ENCODE measurements around the gene SLC4A5. TPM values are rescaled to one million over a fixed set of nuclear protein-coding genes. Genes with fewer than 3 reads are reported as not detected.

Gene SLC4A5
- total RNA-seq, 2 donors from 2014 or later: 0.45 to 2.8 TPM

DNA sequence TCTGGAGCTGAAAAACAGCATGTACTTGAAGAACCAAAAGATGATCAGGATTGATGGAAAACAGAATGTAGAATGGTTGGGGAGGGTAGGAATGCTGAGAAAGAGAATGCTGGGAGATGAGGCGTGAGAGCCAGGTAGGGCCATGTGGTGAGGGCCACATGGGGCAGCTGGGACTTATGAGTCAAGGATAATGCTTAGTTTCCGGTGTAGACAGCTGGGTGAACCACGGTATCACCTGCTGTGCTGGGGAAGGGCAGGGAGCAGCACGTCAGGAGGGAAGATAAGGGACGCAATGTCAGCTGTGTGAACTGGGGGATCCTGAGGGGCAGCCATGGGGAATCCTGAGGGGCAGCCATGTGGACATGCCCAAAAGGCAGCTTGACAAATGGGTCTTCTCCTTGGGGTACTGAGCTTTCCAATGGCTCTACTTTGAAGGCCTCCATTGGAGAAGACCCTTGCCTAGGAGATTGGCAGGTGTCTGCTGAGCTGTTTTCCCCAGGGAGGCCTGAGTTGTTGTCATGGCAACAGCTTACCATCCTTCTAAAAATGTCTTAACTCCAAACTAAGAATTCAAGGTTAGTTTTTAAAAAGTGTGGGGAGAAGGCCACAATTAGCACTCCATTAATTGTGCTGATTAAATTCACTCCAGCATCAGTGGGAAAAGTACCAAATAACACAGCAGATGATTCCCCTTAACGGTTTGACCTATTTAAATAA, 93.7 kb downstream of the SLC4A5 start:
- intact Hi-C loops (cut with DNase I): loop anchor here (5.0 to 10.0 kb wide), 2 partner anchors 88 to 425 kb away; partner anchors contain the start of gene STAMBP
- Histone ChIP-seq H3K9me3 (no peaks in the 10 kb centered on the region), H3K4me3 (no peak overlapping the region), H3K27me3 (no peaks in the 10 kb centered on the region), H3K4me1 (no peaks in the 10 kb centered on the region), H3K9ac (ENCODE audit: low read depth in 2 of 2, low read length in 2 of 2) (no peak overlapping the region), H3K27ac (no peak overlapping the region), H3K36me3 (no peaks in the 10 kb centered on the region)
- no peak for DNase-seq
- TF ChIP-seq, protein P1, sequence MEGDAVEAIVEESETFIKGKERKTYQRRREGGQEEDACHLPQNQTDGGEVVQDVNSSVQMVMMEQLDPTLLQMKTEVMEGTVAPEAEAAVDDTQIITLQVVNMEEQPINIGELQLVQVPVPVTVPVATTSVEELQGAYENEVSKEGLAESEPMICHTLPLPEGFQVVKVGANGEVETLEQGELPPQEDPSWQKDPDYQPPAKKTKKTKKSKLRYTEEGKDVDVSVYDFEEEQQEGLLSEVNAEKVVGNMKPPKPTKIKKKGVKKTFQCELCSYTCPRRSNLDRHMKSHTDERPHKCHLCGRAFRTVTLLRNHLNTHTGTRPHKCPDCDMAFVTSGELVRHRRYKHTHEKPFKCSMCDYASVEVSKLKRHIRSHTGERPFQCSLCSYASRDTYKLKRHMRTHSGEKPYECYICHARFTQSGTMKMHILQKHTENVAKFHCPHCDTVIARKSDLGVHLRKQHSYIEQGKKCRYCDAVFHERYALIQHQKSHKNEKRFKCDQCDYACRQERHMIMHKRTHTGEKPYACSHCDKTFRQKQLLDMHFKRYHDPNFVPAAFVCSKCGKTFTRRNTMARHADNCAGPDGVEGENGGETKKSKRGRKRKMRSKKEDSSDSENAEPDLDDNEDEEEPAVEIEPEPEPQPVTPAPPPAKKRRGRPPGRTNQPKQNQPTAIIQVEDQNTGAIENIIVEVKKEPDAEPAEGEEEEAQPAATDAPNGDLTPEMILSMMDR (IDR thresholded peaks at IDR 0.05): no peak

DNA sequence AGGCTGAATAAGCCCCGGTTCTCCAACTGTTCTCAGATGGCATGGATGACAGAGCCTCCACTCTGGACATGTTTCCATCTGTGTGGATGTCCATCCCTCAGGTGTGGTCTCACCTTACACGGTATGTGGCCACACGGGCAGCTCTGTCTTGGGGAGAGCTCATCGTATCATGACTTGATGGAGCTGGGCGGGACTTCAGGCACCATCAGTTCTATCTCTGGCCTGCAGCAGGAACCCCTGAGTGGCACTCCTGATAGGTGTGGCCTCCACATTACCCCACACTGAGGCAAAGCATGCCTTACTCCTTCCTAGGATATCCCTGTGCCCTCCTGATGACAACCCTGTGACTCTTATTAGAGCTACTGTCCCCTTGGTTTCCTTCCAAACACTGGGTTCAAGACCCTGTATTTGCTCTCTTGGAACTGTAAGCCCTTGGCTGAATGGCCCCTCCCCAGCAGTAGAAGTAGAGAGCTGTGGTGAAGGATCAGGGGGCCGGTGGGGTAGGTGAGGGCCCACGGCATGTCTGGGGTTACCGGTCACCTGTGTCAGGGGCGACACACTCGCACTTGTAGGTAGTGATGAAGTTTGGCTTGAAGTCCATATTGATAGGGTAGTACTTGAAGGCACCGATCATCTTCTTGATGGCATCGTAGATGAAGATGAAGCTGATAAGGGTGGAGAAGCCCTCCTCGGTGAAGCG, 96.6 kb downstream of the SLC4A5 start:
- TF ChIP-seq, protein P1 (IDR thresholded peaks at IDR 0.05): no peak
- no peaks in the 10 kb centered on the region for H3K36me3 ChIP-seq
- H3K4me1 ChIP-seq: no peaks in the 10 kb centered on the region
- no peak overlapping the region for H3K27ac ChIP-seq
- H3K9ac ChIP-seq (ENCODE audit: low read depth in 2 of 2, low read length in 2 of 2): no peak overlapping the region
- H3K27me3 ChIP-seq: no peaks in the 10 kb centered on the region
- H3K9me3 ChIP-seq: no peaks in the 10 kb centered on the region
- H3K4me3 ChIP-seq: no peak overlapping the region
- intact Hi-C loops (cut with DNase I): no loop called here
- DNase-seq: no peak

DNA sequence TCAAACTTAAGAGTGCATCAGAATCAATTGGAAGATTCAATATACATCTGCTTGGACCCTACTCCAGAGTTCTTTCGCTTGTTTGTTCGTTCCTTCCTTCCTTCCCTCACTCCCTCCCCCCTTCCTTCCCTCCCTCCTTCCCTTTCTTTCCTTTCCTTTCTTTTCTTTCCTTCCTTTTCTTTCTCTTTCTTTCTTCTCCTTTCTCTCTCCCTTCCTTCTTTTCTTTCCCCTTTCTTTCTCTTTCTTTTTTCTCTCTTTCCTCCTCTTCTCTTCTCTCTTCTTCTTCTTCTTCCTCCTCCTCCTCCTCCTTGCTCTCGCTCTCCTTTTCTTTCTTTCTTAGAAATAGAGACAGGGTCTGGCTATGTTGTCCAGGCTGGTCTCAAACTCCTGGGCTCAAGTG, 98.9 kb downstream of the SLC4A5 start:
- TF ChIP-seq, protein P1 (IDR thresholded peaks at IDR 0.05): no peak
- Histone ChIP-seq H3K9ac (ENCODE audit: low read depth in 2 of 2, low read length in 2 of 2) (no peak overlapping the region), H3K36me3 (no peaks in the 10 kb centered on the region), H3K9me3 (no peaks in the 10 kb centered on the region), H3K27me3 (no peaks in the 10 kb centered on the region), H3K27ac (no peak overlapping the region), H3K4me3 (no peak overlapping the region), H3K4me1 (no peaks in the 10 kb centered on the region)
- no peak for DNase-seq
- intact Hi-C loops (cut with DNase I): no loop called here

DNA sequence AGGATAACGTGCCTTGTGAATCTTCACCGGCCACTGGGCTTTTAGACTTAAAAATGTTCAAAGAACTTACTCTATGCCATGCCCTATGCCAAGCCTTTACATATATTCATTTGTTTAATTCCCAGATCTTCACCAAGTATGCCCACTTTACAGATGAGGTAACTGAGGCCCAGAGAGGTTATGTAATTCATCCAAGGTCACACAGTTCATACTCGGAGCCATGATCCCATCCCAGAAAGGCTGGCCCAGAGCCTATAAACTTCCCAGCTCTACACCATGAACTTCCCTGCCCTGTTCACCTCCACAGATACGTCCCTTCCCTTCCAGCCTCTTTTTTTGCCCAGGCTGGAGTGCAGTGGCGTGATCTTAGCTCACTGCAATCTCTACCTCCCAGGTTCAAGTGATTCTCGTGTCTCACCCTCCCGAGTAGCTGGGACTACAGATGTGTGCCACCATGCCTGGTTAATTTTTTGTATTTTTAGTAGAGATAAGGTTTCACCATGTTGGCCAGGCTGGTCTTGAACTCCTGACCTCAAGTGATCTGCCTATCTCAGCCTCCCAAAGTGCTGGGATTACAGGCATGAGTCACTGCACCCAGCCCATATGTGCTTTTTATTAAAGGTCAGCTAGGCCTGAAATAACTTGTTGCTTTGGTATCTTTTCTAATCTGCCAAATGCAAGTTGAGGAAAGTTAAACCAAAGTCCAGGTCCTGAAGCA, 100.7 kb downstream of the SLC4A5 start:
- intact Hi-C loops (cut with DNase I): no loop called here
- Histone ChIP-seq H3K9ac (ENCODE audit: low read depth in 2 of 2, low read length in 2 of 2) (no peak overlapping the region), H3K9me3 (no peaks in the 10 kb centered on the region), H3K4me1 (no peaks in the 10 kb centered on the region), H3K4me3 (no peak overlapping the region), H3K27ac (no peak overlapping the region), H3K36me3 (no peaks in the 10 kb centered on the region), H3K27me3 (no peaks in the 10 kb centered on the region)
- no peak for DNase-seq
- TF ChIP-seq, protein P1 (IDR thresholded peaks at IDR 0.05): no peak

DNA sequence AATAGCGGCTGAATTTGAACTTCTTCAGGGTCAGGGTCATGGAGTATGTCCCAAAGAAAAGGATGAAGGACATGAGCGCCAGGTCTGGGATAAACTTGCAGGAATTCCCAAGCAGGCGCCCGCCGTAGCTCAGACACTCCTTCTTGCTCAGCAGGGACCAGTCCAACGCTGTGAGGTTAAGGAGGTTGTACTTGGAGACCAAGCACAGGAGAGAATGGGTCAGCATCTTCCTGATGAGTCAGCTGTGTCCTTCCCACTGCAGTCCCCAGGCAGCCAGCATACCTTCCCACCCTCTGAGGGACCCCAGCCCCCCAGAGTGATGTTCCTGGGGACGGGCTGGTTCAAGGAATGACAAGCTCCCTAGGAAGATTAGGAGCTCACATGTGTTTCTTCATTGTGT, 103.9 kb downstream of the SLC4A5 start:
- H3K27ac ChIP-seq: no peak overlapping the region
- H3K9me3 ChIP-seq: no peaks in the 10 kb centered on the region
- DNase-seq: no peak
- no peak overlapping the region for H3K9ac ChIP-seq (ENCODE audit: low read depth in 2 of 2, low read length in 2 of 2)
- no peaks in the 10 kb centered on the region for H3K36me3 ChIP-seq
- TF ChIP-seq, protein P1 (IDR thresholded peaks at IDR 0.05): no peak
- H3K27me3 ChIP-seq: no peaks in the 10 kb centered on the region
- no peak overlapping the region for H3K4me3 ChIP-seq
- H3K4me1 ChIP-seq: no peaks in the 10 kb centered on the region
- intact Hi-C loops (cut with DNase I): no loop called here

All from colonic mucosa (tissue), 4 donors.